ENCODE results near the gene GSTT2. TPM values are rescaled to one million over a fixed set of nuclear protein-coding genes. Genes with fewer than 3 reads are reported as not detected.
"Not testable (repeated sequence)": the region's sequence is repeated elsewhere in the genome, so short reads cannot be mapped to it uniquely, and the experiment has no call there.

The GSTT2 gene
- total RNA-seq, 1 donor from 2014 or later = not detected

DNA sequence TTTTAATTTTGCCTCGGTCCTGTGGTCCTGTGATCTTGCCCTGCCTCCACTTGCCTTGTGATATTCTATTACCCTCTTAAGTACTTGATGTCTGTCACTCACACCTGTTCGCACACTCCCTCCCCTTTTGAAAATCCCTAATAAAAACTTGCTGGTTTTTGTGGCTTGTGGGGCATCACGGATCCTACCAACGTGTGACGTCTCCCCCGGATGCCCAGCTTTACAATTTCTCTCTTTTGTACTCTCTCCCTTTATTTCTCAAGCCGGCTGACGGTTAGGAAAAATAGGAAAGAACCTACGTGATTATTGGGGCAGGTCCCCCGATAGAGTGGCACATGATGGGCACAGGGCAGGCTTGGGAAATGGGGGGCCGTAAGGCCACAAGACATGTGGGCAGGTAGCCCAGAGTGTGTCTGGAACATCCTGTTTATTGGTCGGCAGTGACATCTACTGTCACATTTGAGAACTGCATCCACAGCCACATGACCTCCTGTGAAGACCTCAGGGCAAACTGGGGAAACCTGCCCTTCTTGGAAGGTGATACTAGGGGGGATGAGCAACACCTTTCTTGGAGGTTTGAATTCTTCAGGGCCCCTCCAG is 23.5 kb upstream of the GSTT2 start:
- not testable (repeated sequence) for H3K4me1 Mint-ChIP-seq (ENCODE audit: low read depth); H3K9me3 Mint-ChIP-seq; H3K27me3 Mint-ChIP-seq (ENCODE audit: low read depth); H3K4me3 Mint-ChIP-seq (ENCODE audit: low read depth); H3K27ac Mint-ChIP-seq; H3K36me3 Mint-ChIP-seq (ENCODE audit: low read depth)
- peak; percentile 66 for DNase-seq (ENCODE audit: low spot score)
- intact Hi-C loops (cut with micrococcal nuclease) = loop anchor here (10.0 kb wide), 1 partner anchor 92 kb away; no protein-coding TSS in a partner anchor

DNA sequence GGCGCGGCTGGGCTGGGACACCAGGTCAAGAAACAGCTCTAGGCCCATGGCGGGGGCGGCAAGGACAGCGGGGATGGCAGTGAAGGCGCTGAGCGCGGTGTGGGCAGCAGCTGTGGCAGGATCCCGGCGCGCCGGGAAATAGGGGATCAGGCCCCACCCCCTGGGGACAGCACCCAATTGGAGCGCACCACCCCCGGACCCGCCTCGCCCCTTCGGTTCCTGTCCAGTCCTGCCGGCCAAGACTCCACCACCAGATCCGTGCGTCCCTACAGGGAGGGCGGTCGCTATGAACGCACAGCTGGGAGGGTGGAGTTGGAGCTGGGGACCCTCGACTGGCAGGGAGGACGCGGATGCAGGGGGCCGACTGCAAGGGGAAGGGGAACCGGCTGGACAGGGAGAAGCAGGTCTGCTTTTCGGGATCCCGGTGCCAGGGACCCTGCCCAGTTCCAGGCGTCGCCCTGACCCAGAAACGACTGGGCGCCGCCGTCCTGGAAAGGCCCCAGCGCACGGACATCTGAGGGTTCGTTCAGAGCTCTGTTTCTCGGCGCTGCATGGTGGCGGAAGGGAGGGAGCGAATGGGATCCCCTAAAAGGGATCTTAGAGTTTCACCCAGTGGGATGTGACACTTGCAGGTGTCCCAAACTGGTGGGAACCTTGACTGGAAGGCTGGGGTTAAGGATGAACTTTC is 18.7 kb upstream of the GSTT2 start, which contains the start of gene GSTT2B:
GSTT2B (minus strand) TSS at position 112 of the 688 bp plus-strand sequence; CDS start at position 48, 64 bp downstream.
- H3K27ac Mint-ChIP-seq; H3K27me3 Mint-ChIP-seq (ENCODE audit: low read depth); H3K4me3 Mint-ChIP-seq (ENCODE audit: low read depth); DNase-seq (ENCODE audit: low spot score); H3K4me1 Mint-ChIP-seq (ENCODE audit: low read depth); H3K9me3 Mint-ChIP-seq; H3K36me3 Mint-ChIP-seq (ENCODE audit: low read depth); intact Hi-C loops (cut with micrococcal nuclease): not testable (repeated sequence)

DNA sequence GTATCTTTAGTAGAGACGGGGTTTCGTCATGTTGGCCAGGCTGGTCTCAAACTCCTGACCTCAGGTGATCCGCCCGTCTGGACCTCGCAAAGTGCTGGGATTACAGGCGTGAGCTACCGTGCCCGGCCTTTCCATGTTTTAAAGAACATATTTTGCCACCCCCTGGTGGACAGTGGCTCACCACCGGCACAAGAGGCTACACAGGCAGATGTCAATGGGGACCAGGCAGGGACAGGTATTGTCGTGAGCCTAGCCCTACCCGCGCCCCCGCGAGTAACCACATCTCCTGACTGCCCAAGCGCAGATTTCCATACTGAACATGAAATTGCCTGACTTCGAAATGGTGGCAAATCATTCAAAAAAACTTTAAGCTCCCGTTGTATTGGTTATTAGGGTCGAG is 13.8 kb upstream of the GSTT2 start:
- intact Hi-C loops (cut with micrococcal nuclease) = not testable (repeated sequence)

DNA sequence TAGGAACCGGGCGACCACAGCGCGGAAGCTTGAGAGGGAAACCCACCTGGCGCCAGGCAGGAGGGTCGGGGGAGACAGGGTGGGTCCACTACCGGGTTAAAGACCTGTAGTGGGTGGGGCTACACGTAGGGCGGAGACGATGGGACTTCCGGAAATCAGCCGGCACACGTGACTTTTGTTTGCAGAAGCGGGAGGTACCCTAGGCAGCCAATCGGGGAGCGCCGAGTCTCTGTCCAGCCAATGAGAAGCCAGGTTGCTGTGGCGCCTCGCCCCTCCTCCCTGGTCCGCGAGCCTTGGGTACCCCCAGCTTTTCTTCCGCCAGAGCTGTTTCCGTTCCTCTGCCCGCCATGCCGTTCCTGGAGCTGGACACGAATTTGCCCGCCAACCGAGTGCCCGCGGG is 13.4 kb upstream of the GSTT2 start, which contains the start of gene DDTL:
DDTL (plus strand) TSS at position 321 of the 400 bp plus-strand sequence; CDS start at position 348, 27 bp downstream.
- peaks cover 26% of the 10 kb centered on the region for H3K36me3 Mint-ChIP-seq (ENCODE audit: low read depth)
- H3K27me3 Mint-ChIP-seq (ENCODE audit: low read depth); H3K27ac Mint-ChIP-seq; DNase-seq (ENCODE audit: low spot score); H3K4me3 Mint-ChIP-seq (ENCODE audit: low read depth); intact Hi-C loops (cut with micrococcal nuclease); H3K9me3 Mint-ChIP-seq: not testable (repeated sequence)
- H3K4me1 Mint-ChIP-seq (ENCODE audit: low read depth) = peaks cover 12% of the 10 kb centered on the region

More for the DNA sequence above, 13.8 kb upstream of the GSTT2 start:
- not testable (repeated sequence) for H3K27ac Mint-ChIP-seq; H3K4me3 Mint-ChIP-seq (ENCODE audit: low read depth); H3K27me3 Mint-ChIP-seq (ENCODE audit: low read depth); H3K9me3 Mint-ChIP-seq; DNase-seq (ENCODE audit: low spot score)
- Mint-ChIP-seq H3K4me1 (ENCODE audit: low read depth) (peaks cover 12% of the 10 kb centered on the region), H3K36me3 (ENCODE audit: low read depth) (peaks cover 21% of the 10 kb centered on the region)

DNA sequence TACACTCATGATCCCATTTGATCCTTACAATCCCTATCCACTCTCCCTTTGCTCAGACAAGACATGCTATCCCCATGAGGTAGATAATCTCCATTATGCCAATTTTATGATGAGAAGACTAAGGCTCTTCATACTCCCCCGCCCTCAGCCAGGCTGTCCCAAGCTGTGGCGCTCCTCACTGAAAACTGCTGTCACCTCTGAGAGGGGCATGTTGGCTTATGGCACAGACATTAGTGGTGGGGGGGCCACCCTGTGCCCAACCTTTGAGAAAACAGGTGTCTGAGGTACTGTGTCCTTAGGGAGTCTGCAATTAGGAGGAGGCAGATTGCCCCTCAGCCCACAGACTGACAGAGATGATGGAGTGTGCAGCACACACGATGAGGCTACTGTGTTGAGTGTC is 10.9 kb upstream of the GSTT2 start:
- peaks cover 15% of the 10 kb centered on the region for H3K4me1 Mint-ChIP-seq (ENCODE audit: low read depth)
- intact Hi-C loops (cut with micrococcal nuclease) = no loop called here
- no peak overlapping the region for H3K27ac Mint-ChIP-seq
- peak overlapping the region; percentile 47 for H3K4me3 Mint-ChIP-seq (ENCODE audit: low read depth)
- peaks cover 30% of the 10 kb centered on the region for H3K36me3 Mint-ChIP-seq (ENCODE audit: low read depth)
- no peak for DNase-seq (ENCODE audit: low spot score)
- no peaks in the 10 kb centered on the region for H3K27me3 Mint-ChIP-seq (ENCODE audit: low read depth)
- H3K9me3 Mint-ChIP-seq = no peaks in the 10 kb centered on the region

DNA sequence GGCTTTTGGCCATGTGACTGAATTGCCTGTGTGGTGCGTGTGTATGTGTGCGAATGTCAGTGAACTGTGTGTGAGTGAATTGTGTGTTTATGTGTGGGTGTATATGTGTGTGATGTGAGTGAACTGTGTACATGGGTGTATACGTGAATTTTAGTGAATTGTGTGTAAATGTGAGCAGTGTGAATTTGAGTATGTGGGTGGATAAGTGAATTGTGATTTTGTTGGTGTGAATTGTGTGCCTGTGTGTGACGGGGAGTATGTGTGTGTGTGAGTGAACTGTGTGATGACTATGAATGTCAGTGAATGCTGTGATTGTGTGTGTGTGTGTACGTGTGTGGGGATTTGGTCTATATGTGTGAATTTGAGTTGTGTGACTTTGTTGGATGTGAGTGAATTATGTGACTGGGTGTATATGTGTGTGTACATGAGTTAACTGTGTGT is 9.7 kb upstream of the GSTT2 start:
- intact Hi-C loops (cut with micrococcal nuclease) = no loop called here
- Mint-ChIP-seq H3K4me1 (ENCODE audit: low read depth) (peaks cover 15% of the 10 kb centered on the region), H3K36me3 (ENCODE audit: low read depth) (peaks cover 30% of the 10 kb centered on the region), H3K9me3 (no peaks in the 10 kb centered on the region), H3K4me3 (ENCODE audit: low read depth) (peak overlapping the region; percentile 10), H3K27ac (peak overlapping the region; percentile 0), H3K27me3 (ENCODE audit: low read depth) (no peaks in the 10 kb centered on the region)
- DNase-seq (ENCODE audit: low spot score) = no peak

DNA sequence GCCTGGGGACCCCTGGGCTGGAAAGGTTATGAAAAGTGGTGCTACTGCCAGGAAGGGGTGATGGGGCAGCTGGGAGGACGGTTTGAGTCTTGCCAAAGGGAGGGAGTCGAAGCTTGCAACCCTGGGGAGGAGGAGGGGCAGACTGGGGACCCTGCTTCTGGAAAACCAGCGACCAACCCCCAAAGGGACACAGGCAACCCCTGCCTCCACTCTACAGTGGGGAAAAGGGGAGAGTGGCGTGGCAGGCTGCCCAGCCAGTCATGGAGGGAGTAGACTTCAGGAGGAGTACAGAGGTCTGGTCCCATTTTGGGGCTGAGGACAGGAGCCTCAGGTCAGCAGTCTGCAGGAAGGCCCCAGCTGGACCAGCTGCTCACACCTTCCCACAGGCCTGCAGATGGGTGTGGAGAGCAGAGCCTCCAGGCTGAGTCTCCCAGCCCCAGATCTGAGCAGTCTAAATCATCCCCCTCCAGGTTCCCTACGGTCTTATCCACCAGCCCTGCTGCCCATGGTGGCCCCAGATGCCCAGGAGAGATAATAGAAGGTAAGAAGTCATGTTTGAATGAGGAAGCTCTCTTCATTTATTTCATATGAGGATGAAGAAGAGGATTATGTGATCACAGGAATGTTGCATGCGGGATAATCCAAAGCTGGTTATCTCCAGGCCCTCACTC is 9.0 kb upstream of the GSTT2 start:
- H3K27ac Mint-ChIP-seq = no peak overlapping the region
- intact Hi-C loops (cut with micrococcal nuclease) = no loop called here
- peaks cover 15% of the 10 kb centered on the region for H3K4me1 Mint-ChIP-seq (ENCODE audit: low read depth)
- no peak for DNase-seq (ENCODE audit: low spot score)
- no peaks in the 10 kb centered on the region for H3K27me3 Mint-ChIP-seq (ENCODE audit: low read depth)
- peaks cover 30% of the 10 kb centered on the region for H3K36me3 Mint-ChIP-seq (ENCODE audit: low read depth)
- no peaks in the 10 kb centered on the region for H3K9me3 Mint-ChIP-seq
- peak overlapping the region; percentile 10 for H3K4me3 Mint-ChIP-seq (ENCODE audit: low read depth)

DNA sequence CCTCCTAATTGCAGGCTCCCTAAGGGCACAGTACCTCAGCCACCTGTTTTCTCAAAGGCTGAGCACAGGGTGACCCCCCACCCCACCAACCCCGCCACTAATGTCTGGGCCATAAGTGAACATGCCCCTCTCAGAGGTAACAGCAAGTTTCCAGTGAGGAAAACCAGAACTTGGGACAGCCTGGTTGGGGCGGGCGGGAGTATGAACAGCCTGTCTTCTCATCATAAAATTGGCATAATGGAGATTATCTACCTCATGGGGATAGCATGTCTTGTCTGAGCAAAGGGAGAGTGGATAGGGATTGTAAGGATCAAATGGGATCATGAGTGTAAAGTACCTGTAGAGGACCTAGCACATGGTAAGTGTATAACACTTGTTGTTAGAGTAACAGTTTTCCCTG is 8.0 kb upstream of the GSTT2 start:
- H3K9me3 Mint-ChIP-seq; intact Hi-C loops (cut with micrococcal nuclease); DNase-seq (ENCODE audit: low spot score); H3K27me3 Mint-ChIP-seq (ENCODE audit: low read depth): not testable (repeated sequence)
- H3K27ac Mint-ChIP-seq = peak overlapping the region; percentile 44
- H3K36me3 Mint-ChIP-seq (ENCODE audit: low read depth) = peaks cover 30% of the 10 kb centered on the region
- H3K4me1 Mint-ChIP-seq (ENCODE audit: low read depth) = peaks cover 15% of the 10 kb centered on the region
- H3K4me3 Mint-ChIP-seq (ENCODE audit: low read depth) = peak overlapping the region; percentile 54

DNA sequence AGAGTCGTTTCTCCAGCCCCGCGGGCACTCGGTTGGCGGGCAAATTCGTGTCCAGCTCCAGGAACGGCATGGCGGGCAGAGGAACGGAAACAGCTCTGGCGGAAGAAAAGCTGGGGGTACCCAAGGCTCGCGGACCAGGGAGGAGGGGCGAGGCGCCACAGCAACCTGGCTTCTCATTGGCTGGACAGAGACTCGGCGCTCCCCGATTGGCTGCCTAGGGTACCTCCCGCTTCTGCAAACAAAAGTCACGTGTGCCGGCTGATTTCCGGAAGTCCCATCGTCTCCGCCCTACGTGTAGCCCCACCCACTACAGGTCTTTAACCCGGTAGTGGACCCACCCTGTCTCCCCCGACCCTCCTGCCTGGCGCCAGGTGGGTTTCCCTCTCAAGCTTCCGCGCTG is 5.6 kb upstream of the GSTT2 start, which contains the start of gene DDT:
DDT (minus strand) TSS at position 97 of the 400 bp plus-strand sequence; CDS start at position 70, 27 bp downstream.
- intact Hi-C loops (cut with micrococcal nuclease); H3K27me3 Mint-ChIP-seq (ENCODE audit: low read depth); H3K27ac Mint-ChIP-seq; DNase-seq (ENCODE audit: low spot score); H3K4me3 Mint-ChIP-seq (ENCODE audit: low read depth); H3K9me3 Mint-ChIP-seq: not testable (repeated sequence)
- Mint-ChIP-seq H3K36me3 (ENCODE audit: low read depth) (peaks cover 26% of the 10 kb centered on the region), H3K4me1 (ENCODE audit: low read depth) (peaks cover 13% of the 10 kb centered on the region)

DNA sequence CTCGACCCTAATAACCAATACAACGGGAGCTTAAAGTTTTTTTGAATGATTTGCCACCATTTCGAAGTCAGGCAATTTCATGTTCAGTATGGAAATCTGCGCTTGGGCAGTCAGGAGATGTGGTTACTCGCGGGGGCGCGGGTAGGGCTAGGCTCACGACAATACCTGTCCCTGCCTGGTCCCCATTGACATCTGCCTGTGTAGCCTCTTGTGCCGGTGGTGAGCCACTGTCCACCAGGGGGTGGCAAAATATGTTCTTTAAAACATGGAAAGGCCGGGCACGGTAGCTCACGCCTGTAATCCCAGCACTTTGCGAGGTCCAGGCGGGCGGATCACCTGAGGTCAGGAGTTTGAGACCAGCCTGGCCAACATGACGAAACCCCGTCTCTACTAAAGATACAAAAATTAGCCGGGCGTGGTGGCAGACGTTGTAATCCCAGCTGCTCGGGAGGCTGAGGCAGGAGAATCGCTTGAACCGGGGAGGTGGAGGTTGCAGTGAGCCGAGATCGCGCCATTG is 5.0 kb upstream of the GSTT2 start:
- DNase-seq (ENCODE audit: low spot score); H3K27me3 Mint-ChIP-seq (ENCODE audit: low read depth); H3K4me3 Mint-ChIP-seq (ENCODE audit: low read depth); H3K27ac Mint-ChIP-seq; H3K4me1 Mint-ChIP-seq (ENCODE audit: low read depth); H3K9me3 Mint-ChIP-seq; intact Hi-C loops (cut with micrococcal nuclease): not testable (repeated sequence)
- peaks cover 22% of the 10 kb centered on the region for H3K36me3 Mint-ChIP-seq (ENCODE audit: low read depth)

DNA sequence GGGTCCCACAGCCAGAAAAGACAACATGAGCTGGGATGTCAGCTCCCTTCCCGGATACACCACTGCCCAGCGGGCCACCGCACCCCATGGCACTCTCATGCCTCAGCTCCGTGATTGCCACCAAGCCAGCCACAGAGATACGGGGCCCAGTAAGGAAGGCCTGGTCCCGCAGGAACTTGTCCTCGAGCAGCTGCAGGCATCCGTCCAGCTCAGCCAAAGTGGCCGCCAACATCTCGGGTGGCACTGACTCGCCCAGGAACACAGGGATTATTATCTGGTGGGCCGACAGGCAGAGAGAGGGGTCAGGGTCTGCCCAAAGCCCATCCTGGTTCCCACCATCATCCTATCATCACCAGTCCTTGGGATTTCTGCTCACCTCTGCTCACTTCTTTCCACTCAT is 2.6 kb upstream of the GSTT2 start:
- H3K4me3 Mint-ChIP-seq (ENCODE audit: low read depth); DNase-seq (ENCODE audit: low spot score); H3K27ac Mint-ChIP-seq; intact Hi-C loops (cut with micrococcal nuclease); H3K9me3 Mint-ChIP-seq; H3K4me1 Mint-ChIP-seq (ENCODE audit: low read depth); H3K36me3 Mint-ChIP-seq (ENCODE audit: low read depth); H3K27me3 Mint-ChIP-seq (ENCODE audit: low read depth): not testable (repeated sequence)

DNA sequence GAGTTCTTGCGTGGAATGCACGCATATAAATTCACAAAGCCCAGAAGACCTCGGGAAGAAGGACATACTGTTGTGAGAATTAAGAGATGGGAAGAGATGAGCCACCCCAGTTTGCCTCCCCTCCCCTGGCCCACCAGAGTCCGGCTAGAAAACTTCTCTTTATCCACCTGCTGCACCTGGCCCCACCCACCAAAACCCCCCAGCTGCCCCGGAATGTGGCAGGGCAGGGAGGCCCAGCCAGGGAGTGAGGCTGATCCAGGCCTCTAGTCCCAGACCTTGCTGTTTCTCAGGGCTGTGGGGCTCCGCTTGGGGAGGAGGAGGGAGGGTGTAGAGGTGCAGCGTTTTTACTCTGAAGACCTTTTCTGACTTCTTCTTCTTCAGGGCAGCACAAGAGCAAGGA is 633 bp downstream of the GSTT2 start:
- H3K9me3 Mint-ChIP-seq; H3K4me1 Mint-ChIP-seq (ENCODE audit: low read depth); DNase-seq (ENCODE audit: low spot score); H3K27ac Mint-ChIP-seq; H3K36me3 Mint-ChIP-seq (ENCODE audit: low read depth); H3K27me3 Mint-ChIP-seq (ENCODE audit: low read depth); H3K4me3 Mint-ChIP-seq (ENCODE audit: low read depth): not testable (repeated sequence)
- intact Hi-C loops (cut with micrococcal nuclease) = loop anchor here (10.0 kb wide), 2 partner anchors 124 to 194 kb away; no protein-coding TSS in a partner anchor
